Hematopoietic multipotent progenitor cell (in vitro differentiated cells): Measurements from ENCODE around the gene GALNT1. TPM values are rescaled to one million over a fixed set of nuclear protein-coding genes. Genes with fewer than 3 reads are reported as not detected.

Experiments used
- DNase-seq, 3 donors: peaks; one replicate each; pipeline ENCODE4 v3.0.0-alpha.2; 2011 to 2015; ENCODE audit warnings: low read depth in 2 of 3, low spot score in 2 of 3
- total RNA-seq: library from RNA; depleted of rRNA; stranded (reverse); fragments of >200 nt; gene quantifications from one replicate; pipeline ENCODE4 v1.2.3, GENCODE V29; 2012

GALNT1 gene
- total RNA-seq, 1 donor, result 35.0 TPM

GRCh38 chr18:35581898-35582641 is 530 bp downstream of the GALNT1 start:
- DNase-seq, result peak; percentile 18 to 29 (median 28)

GRCh38 chr18:35582899-35583558 is 1.5 kb downstream of the GALNT1 start:
- DNase-seq, result no peak

GRCh38 chr18:35584735-35585134 is 3.2 kb downstream of the GALNT1 start:
- DNase-seq, result no peak

GRCh38 chr18:35585608-35586007 is 4.1 kb downstream of the GALNT1 start:
- DNase-seq, result no peak

GRCh38 chr18:35588122-35588521 is 6.6 kb downstream of the GALNT1 start:
- DNase-seq, result peak in 1 of 3 donors; percentile 31

GRCh38 chr18:35588995-35589394 is 7.5 kb downstream of the GALNT1 start:
- no peak for DNase-seq

GRCh38 chr18:35589546-35589945 is 8.0 kb downstream of the GALNT1 start:
- DNase-seq, result no peak

- DNase-seq, result no peak
These were observed 9.4 kb downstream of the GALNT1 start for GRCh38 chr18:35590935-35591334.

- DNase-seq, result no peak
These were observed 10.8 kb downstream of the GALNT1 start for GRCh38 chr18:35592298-35592697.

GRCh38 chr18:35593859-35594258 is 12.3 kb downstream of the GALNT1 start:
- no peak for DNase-seq

- no peak for DNase-seq
These were observed 16.2 kb downstream of the GALNT1 start for GRCh38 chr18:35597758-35598157.

GRCh38 chr18:35602193-35602820 is 20.8 kb downstream of the GALNT1 start:
- peak in 1 of 3 donors; percentile 36 for DNase-seq

GRCh38 chr18:35603008-35603407 is 21.5 kb downstream of the GALNT1 start:
- DNase-seq, result no peak

GRCh38 chr18:35603528-35603927 is 22.0 kb downstream of the GALNT1 start:
- no peak for DNase-seq

- no peak for DNase-seq
These were observed 22.8 kb downstream of the GALNT1 start for GRCh38 chr18:35604369-35604768.

- no peak for DNase-seq
These were observed 24.3 kb downstream of the GALNT1 start for GRCh38 chr18:35605686-35606417.

GRCh38 chr18:35609236-35609635 is 27.7 kb downstream of the GALNT1 start:
- DNase-seq, result no peak

GRCh38 chr18:35610089-35610488 is 28.5 kb downstream of the GALNT1 start:
- DNase-seq, result no peak

GRCh38 chr18:35610724-35611123 is 29.2 kb downstream of the GALNT1 start:
- DNase-seq, result no peak

- DNase-seq, result no peak
These were observed 30.0 kb downstream of the GALNT1 start for GRCh38 chr18:35611518-35611917.

- DNase-seq, result no peak
These were observed 34.5 kb downstream of the GALNT1 start for GRCh38 chr18:35616074-35616473.
